Panc1 (cell line): ENCODE data around the gene WDR11.
"Not testable (repeated sequence)": the region's sequence is repeated elsewhere in the genome, so short reads cannot be mapped to it uniquely, and the experiment has no call there.

Experiments used
- CTCF ChIP-seq: fragments of 450-650 bp; IDR thresholded peaks from 2 replicates; pipeline ENCODE4 v1.5.1; 2017; ENCODE audit warnings: mild to moderate bottlenecking
- TF ChIP-seq, protein P1 (sequence below), 2 experiments: IDR thresholded peaks; 2 replicates each; pipeline ENCODE4 v1.6.1; 2011 to 2012; ENCODE audit warnings: low read depth in 2 of 2, control low read depth in 1 of 2, low read length in 1 of 2, mild to moderate bottlenecking in 1 of 2, moderate library complexity in 1 of 2; ENCODE audit not compliant: insufficient read depth in 1 of 2

GRCh38 chr10:120923886-120924285 lies 72.7 kb downstream of the WDR11 start:
- not testable (repeated sequence) for TF ChIP-seq CTCF
- TF ChIP-seq, protein P1, sequence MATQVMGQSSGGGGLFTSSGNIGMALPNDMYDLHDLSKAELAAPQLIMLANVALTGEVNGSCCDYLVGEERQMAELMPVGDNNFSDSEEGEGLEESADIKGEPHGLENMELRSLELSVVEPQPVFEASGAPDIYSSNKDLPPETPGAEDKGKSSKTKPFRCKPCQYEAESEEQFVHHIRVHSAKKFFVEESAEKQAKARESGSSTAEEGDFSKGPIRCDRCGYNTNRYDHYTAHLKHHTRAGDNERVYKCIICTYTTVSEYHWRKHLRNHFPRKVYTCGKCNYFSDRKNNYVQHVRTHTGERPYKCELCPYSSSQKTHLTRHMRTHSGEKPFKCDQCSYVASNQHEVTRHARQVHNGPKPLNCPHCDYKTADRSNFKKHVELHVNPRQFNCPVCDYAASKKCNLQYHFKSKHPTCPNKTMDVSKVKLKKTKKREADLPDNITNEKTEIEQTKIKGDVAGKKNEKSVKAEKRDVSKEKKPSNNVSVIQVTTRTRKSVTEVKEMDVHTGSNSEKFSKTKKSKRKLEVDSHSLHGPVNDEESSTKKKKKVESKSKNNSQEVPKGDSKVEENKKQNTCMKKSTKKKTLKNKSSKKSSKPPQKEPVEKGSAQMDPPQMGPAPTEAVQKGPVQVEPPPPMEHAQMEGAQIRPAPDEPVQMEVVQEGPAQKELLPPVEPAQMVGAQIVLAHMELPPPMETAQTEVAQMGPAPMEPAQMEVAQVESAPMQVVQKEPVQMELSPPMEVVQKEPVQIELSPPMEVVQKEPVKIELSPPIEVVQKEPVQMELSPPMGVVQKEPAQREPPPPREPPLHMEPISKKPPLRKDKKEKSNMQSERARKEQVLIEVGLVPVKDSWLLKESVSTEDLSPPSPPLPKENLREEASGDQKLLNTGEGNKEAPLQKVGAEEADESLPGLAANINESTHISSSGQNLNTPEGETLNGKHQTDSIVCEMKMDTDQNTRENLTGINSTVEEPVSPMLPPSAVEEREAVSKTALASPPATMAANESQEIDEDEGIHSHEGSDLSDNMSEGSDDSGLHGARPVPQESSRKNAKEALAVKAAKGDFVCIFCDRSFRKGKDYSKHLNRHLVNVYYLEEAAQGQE (IDR thresholded peaks at IDR 0.05; ENCODE audit: insufficient read depth in 1 of 2, low read depth in 2 of 2, low read length in 1 of 2): not testable (repeated sequence)
